Measurements from ENCODE around the gene CFAP161.
"Not testable (repeated sequence)": the region's sequence is repeated elsewhere in the genome, so short reads cannot be mapped to it uniquely, and the experiment has no call there.

Gene CFAP161

GRCh38 chr15:81152799-81153198 lies 18.7 kb downstream of the CFAP161 start:
- no peak for DNase-seq (ENCODE audit: extremely low read depth, low read depth)
- no peak overlapping the region for H3K4me3 ChIP-seq (replicated peaks; ENCODE audit: low read depth, low read length)

DNA sequence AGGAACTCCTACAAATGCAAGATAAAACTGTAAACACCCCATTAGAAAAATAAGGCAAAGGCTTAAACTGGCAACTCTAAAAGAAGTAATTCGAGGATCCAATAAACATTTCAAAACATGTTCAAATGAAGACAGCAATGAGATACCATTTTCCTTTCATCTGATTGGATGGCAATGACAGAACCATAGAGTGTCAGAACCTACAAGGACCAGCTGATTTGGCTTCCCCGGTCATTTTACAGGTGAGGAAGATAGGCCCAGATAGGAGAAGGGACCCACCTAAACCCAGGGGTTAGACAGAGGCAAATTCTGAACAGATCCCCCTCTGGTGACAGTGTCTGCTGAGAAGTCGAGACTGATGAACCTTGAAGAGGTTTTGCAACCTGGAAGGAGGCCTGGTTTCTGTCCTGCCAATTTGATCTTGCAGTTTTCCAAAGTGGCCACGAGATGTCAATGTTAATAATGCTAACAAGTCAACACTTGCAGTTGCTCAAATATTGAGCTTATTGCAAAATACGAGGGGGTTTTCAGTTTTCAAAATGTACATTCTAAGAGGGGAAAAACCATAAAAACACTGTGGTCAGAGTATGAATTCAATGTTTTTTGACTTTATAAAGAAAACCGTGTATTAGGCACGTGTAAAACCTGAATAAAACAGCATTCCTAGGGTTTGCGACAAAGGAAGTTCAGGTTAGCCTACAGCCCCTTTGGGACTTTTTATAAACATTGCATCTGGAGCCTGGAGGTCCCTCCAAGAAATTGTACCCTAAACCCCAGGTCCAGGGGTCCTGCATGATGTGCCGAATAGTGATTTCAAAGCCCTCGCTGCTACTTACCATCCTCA lies 21.5 kb downstream of the CFAP161 start:
- no peak for DNase-seq (ENCODE audit: extremely low read depth, low read depth)
- no peak overlapping the region for H3K4me3 ChIP-seq (replicated peaks; ENCODE audit: low read depth, low read length)
- TF ChIP-seq, protein P1, sequence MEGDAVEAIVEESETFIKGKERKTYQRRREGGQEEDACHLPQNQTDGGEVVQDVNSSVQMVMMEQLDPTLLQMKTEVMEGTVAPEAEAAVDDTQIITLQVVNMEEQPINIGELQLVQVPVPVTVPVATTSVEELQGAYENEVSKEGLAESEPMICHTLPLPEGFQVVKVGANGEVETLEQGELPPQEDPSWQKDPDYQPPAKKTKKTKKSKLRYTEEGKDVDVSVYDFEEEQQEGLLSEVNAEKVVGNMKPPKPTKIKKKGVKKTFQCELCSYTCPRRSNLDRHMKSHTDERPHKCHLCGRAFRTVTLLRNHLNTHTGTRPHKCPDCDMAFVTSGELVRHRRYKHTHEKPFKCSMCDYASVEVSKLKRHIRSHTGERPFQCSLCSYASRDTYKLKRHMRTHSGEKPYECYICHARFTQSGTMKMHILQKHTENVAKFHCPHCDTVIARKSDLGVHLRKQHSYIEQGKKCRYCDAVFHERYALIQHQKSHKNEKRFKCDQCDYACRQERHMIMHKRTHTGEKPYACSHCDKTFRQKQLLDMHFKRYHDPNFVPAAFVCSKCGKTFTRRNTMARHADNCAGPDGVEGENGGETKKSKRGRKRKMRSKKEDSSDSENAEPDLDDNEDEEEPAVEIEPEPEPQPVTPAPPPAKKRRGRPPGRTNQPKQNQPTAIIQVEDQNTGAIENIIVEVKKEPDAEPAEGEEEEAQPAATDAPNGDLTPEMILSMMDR (IDR thresholded peaks at IDR 0.05; ENCODE audit: low read depth, low read length, missing control alignments): peak; percentile 40

More at GRCh38 chr15:81152799-81153198, 18.7 kb downstream of the CFAP161 start:
- TF ChIP-seq, protein P1 (IDR thresholded peaks at IDR 0.05; ENCODE audit: low read depth, low read length, missing control alignments): no peak

GRCh38 chr15:81156324-81156723 lies 22.3 kb downstream of the CFAP161 start:
- no peak for DNase-seq (ENCODE audit: extremely low read depth, low read depth)
- no peak overlapping the region for H3K4me3 ChIP-seq (replicated peaks; ENCODE audit: low read depth, low read length)
- TF ChIP-seq, protein P1 (IDR thresholded peaks at IDR 0.05; ENCODE audit: low read depth, low read length, missing control alignments): no peak

- TF ChIP-seq, protein P1 (IDR thresholded peaks at IDR 0.05; ENCODE audit: low read depth, low read length, missing control alignments): no peak
- H3K4me3 ChIP-seq (replicated peaks; ENCODE audit: low read depth, low read length): no peak overlapping the region
- no peak for DNase-seq (ENCODE audit: extremely low read depth, low read depth)
Observed at GRCh38 chr15:81157195-81157938, 23.3 kb downstream of the CFAP161 start.

GRCh38 chr15:81157939-81158223 lies 23.8 kb downstream of the CFAP161 start:
- TF ChIP-seq, protein P1 (IDR thresholded peaks at IDR 0.05; ENCODE audit: low read depth, low read length, missing control alignments): no peak
- H3K4me3 ChIP-seq (replicated peaks; ENCODE audit: low read depth, low read length): no peak overlapping the region
- no peak for DNase-seq (ENCODE audit: extremely low read depth, low read depth)

DNA sequence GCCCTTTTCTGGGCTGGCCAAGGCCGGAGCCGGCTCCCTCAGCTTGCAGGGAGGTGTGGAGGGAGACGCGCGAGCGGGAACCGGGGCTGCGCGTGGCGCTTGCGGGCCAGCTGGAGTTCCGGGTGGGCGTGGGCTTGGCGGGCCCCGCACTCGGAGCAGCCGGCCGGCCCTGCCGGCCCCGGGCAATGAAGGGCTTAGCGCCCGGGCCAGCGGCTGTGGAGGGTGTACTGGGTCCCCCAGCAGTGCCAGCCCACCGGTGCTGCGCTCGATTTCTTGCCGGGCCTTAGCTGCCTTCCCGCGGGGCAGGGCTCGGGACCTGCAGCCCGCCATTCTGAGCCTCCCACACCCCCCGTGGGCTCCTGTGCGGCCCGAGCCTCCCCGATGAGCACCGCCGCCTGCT lies 24.5 kb downstream of the CFAP161 start:
- not testable (repeated sequence) for H3K4me3 ChIP-seq (replicated peaks; ENCODE audit: low read depth, low read length); DNase-seq (ENCODE audit: extremely low read depth, low read depth)
